SK-N-SH treated with all-trans-retinoic acid at 6 μM for 48 hours (cell line): ENCODE data around the gene CSF1.

Experiments used
- CSDC2 ChIP-seq: fragments of 250-450 bp; sonication (Bioruptor Pico); IDR thresholded peaks from 2 replicates; pipeline ENCODE4 v1.5.0; 2020; ENCODE audit warnings: mild to moderate bottlenecking, moderate library complexity
- OSR1 ChIP-seq: fragments of 250-450 bp; sonication (Bioruptor Pico); IDR thresholded peaks from 2 replicates; pipeline ENCODE4 v1.8.0; 2022; ENCODE audit warnings: moderate library complexity, mild to moderate bottlenecking, inconsistent platforms
- RARB ChIP-seq: fragments of 250-450 bp; sonication (Bioruptor Pico); IDR thresholded peaks from 2 replicates; pipeline ENCODE4 v1.8.0; 2021; ENCODE audit warnings: mild to moderate bottlenecking, moderate library complexity
- SNAI2 ChIP-seq: fragments of 250-450 bp; sonication (Bioruptor Pico); IDR thresholded peaks from 2 replicates; pipeline ENCODE4 v1.5.0; 2020; ENCODE audit warnings: mild to moderate bottlenecking, moderate library complexity
- TCF4 ChIP-seq: fragments of 250-450 bp; sonication (Bioruptor Pico); IDR thresholded peaks from 2 replicates; pipeline ENCODE4 v1.8.0; 2021; ENCODE audit warnings: mild to moderate bottlenecking, moderate library complexity, borderline replicate concordance

DNA sequence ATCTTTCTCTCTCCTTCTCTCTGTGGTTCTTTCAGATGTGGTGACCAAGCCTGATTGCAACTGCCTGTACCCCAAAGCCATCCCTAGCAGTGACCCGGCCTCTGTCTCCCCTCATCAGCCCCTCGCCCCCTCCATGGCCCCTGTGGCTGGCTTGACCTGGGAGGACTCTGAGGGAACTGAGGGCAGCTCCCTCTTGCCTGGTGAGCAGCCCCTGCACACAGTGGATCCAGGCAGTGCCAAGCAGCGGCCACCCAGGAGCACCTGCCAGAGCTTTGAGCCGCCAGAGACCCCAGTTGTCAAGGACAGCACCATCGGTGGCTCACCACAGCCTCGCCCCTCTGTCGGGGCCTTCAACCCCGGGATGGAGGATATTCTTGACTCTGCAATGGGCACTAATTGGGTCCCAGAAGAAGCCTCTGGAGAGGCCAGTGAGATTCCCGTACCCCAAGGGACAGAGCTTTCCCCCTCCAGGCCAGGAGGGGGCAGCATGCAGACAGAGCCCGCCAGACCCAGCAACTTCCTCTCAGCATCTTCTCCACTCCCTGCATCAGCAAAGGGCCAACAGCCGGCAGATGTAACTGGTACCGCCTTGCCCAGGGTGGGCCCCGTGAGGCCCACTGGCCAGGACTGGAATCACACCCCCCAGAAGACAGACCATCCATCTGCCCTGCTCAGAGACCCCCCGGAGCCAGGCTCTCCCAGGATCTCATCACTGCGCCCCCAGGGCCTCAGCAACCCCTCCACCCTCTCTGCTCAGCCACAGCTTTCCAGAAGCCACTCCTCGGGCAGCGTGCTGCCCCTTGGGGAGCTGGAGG is 12.7 kb downstream of the CSF1 start:
- TF ChIP-seq RARB (CRISPR knock-in tag) (no peak), SNAI2 (CRISPR knock-in tag) (no peak), TCF4 (CRISPR knock-in tag) (no peak), CSDC2 (CRISPR knock-in tag) (no peak), OSR1 (CRISPR knock-in tag) (no peak)
